Smooth muscle cell (in vitro differentiated cells): Measurements from ENCODE around the gene PARP9. TPM values are rescaled to one million over a fixed set of nuclear protein-coding genes. Genes with fewer than 3 reads are reported as not detected.

Experiments
- DNase-seq: peaks from one replicate; lab custom pipeline; 2025; ENCODE audit not compliant: unreplicated experiment; lab: John Stamatoyannopoulos, UW
- H2AFZ ChIP-seq: fragments of 200-600 bp; sonication (generic); 2 replicates; pipeline ENCODE4 v1.6.0; 2016; ENCODE audit warnings: antibody characterized with exemption, low read depth, mild to moderate bottlenecking
- H3F3A ChIP-seq: fragments of 200-600 bp; sonication (generic); 2 replicates; pipeline ENCODE4 v1.6.0; 2017; ENCODE audit warnings: antibody characterized with exemption, low read depth
- H3K27ac ChIP-seq: fragments of 200-600 bp; sonication (generic); 2 replicates; pipeline ENCODE4 v1.5.1; 2016; ENCODE audit warnings: low read depth, mild to moderate bottlenecking
- H3K27me3 ChIP-seq: fragments of 200-600 bp; sonication (generic); 2 replicates; pipeline ENCODE4 v1.6.1; 2016; ENCODE audit warnings: low read depth, mild to moderate bottlenecking
- H3K36me3 ChIP-seq: fragments of 200-600 bp; sonication (generic); 2 replicates; pipeline ENCODE4 v1.5.1; 2016; ENCODE audit warnings: low read depth
- H3K4me1 ChIP-seq: fragments of 200-600 bp; sonication (generic); 2 replicates; pipeline ENCODE4 v1.5.1; 2016; ENCODE audit warnings: low read depth
- H3K4me2 ChIP-seq: fragments of 200-600 bp; sonication (generic); 2 replicates; pipeline ENCODE4 v1.6.0; 2016; ENCODE audit warnings: mild to moderate bottlenecking
- H3K4me3 ChIP-seq: fragments of 200-600 bp; sonication (generic); 2 replicates; pipeline ENCODE4 v1.5.1; 2016; ENCODE audit warnings: mild to moderate bottlenecking
- H3K79me2 ChIP-seq: fragments of 200-600 bp; sonication (generic); 2 replicates; pipeline ENCODE4 v1.6.0; 2016; ENCODE audit warnings: low read depth, mild to moderate bottlenecking
- H3K9ac ChIP-seq: fragments of 200-600 bp; sonication (generic); 2 replicates; pipeline ENCODE4 v1.6.0; 2016; ENCODE audit warnings: low read depth
- H3K9me3 ChIP-seq: fragments of 200-600 bp; sonication (generic); replicated peaks from 2 replicates; pipeline ENCODE4 v1.5.1; 2016; ENCODE audit warnings: low read depth
- H4K20me1 ChIP-seq: fragments of 200-600 bp; sonication (generic); 2 replicates; pipeline ENCODE4 v1.6.0; 2016; ENCODE audit warnings: low read depth
- CTCF ChIP-seq: fragments of 200-600 bp; sonication (generic); IDR thresholded peaks from 2 replicates; pipeline ENCODE4 v1.5.1; 2017; ENCODE audit warnings: borderline replicate concordance, mild to moderate bottlenecking, antibody characterized with exemption; ENCODE audit not compliant: insufficient read depth, poor library complexity, severe bottlenecking
- WGBS: methylation state at CpG from one replicate; pipeline ENCODE4 v1.1.7; 2016; ENCODE audit warnings: low lambda C conversion rate; 5-methylcytosine and 5-hydroxymethylcytosine counted together
- polyA plus RNA-seq: library from polyadenylated mRNA; unstranded; fragments of >200 nt; fragmentation: Nextera tagmentation; extraction: Ambion mirVana; gene quantifications from 2 replicates; pipeline ENCODE4 v1.2.1, GENCODE V29; 2016
- total RNA-seq: library from RNA; depleted of rRNA; stranded (reverse); fragments of >200 nt; gene quantifications from 2 replicates; pipeline ENCODE4 v1.2.3, GENCODE V29; 2014

PARP9 gene
- total and polyA plus RNA-seq, 2 experiments from 2014 or later: 3.8 to 5.1 TPM

- peaks cover 2% of the 10 kb centered on the region for H3K27me3 ChIP-seq
- H2AFZ ChIP-seq: no peak overlapping the region
- no peak for DNase-seq
- no peaks in the 10 kb centered on the region for H3K79me2 ChIP-seq
- 71% methylated on average over 4 of the region's 4 CpGs for WGBS
- no peaks in the 10 kb centered on the region for H3K9me3 ChIP-seq
- H3K27ac ChIP-seq: no peak overlapping the region
- no peak overlapping the region for H3K4me3 ChIP-seq
- no peak for TF ChIP-seq CTCF
- H3F3A ChIP-seq: no peaks in the 10 kb centered on the region
- no peaks in the 10 kb centered on the region for H3K36me3 ChIP-seq
- no peaks in the 10 kb centered on the region for H3K4me1 ChIP-seq
- H3K4me2 ChIP-seq: no peak overlapping the region
- no peaks in the 10 kb centered on the region for H4K20me1 ChIP-seq
- H3K9ac ChIP-seq: no peak overlapping the region
Observed at GRCh38 chr3:122598556-122598955, 34.5 kb upstream of the PARP9 start.

GRCh38 chr3:122598151-122598550 is 34.1 kb upstream of the PARP9 start:
- 87% methylated on average over 3 of the region's 3 CpGs for WGBS
- Histone ChIP-seq H4K20me1 (no peaks in the 10 kb centered on the region), H3K36me3 (no peaks in the 10 kb centered on the region), H3K27ac (no peak overlapping the region), H3K79me2 (no peaks in the 10 kb centered on the region), H2AFZ (no peak overlapping the region), H3K4me3 (no peak overlapping the region), H3F3A (no peaks in the 10 kb centered on the region), H3K4me2 (no peak overlapping the region), H3K4me1 (no peaks in the 10 kb centered on the region), H3K27me3 (peaks cover 2% of the 10 kb centered on the region), H3K9me3 (no peaks in the 10 kb centered on the region), H3K9ac (no peak overlapping the region)
- DNase-seq: no peak
- TF ChIP-seq CTCF: no peak

- Histone ChIP-seq H2AFZ (no peak overlapping the region), H3K4me1 (no peaks in the 10 kb centered on the region), H4K20me1 (no peaks in the 10 kb centered on the region), H3K27ac (no peak overlapping the region), H3K36me3 (no peaks in the 10 kb centered on the region), H3K4me2 (no peak overlapping the region), H3K79me2 (no peaks in the 10 kb centered on the region), H3K9me3 (no peaks in the 10 kb centered on the region), H3K27me3 (peaks cover 2% of the 10 kb centered on the region), H3F3A (no peaks in the 10 kb centered on the region), H3K9ac (no peak overlapping the region), H3K4me3 (no peak overlapping the region)
- DNase-seq: no peak
- TF ChIP-seq CTCF: no peak
Observed at GRCh38 chr3:122594025-122594424, 29.9 kb upstream of the PARP9 start.

GRCh38 chr3:122590610-122591009 is 26.5 kb upstream of the PARP9 start:
- 91% methylated on average over 2 of the region's 2 CpGs for WGBS
- no peak overlapping the region for H2AFZ ChIP-seq
- H4K20me1 ChIP-seq: no peaks in the 10 kb centered on the region
- no peaks in the 10 kb centered on the region for H3F3A ChIP-seq
- no peaks in the 10 kb centered on the region for H3K79me2 ChIP-seq
- H3K27ac ChIP-seq: no peak overlapping the region
- no peaks in the 10 kb centered on the region for H3K36me3 ChIP-seq
- no peak for TF ChIP-seq CTCF
- no peak overlapping the region for H3K4me2 ChIP-seq
- no peaks in the 10 kb centered on the region for H3K4me1 ChIP-seq
- H3K9ac ChIP-seq: no peak overlapping the region
- H3K4me3 ChIP-seq: no peak overlapping the region
- peaks cover 2% of the 10 kb centered on the region for H3K27me3 ChIP-seq
- H3K9me3 ChIP-seq: no peaks in the 10 kb centered on the region
- no peak for DNase-seq
